ENCODE measurements around the gene ADAP1. TPM values are rescaled to one million over a fixed set of nuclear protein-coding genes. Genes with fewer than 3 reads are reported as not detected.

The ADAP1 gene
- polyA plus RNA-seq, 1 donor (not counting 4 experiments of a cell fraction or from before 2014, with no cell fraction given): 4.3 TPM

DNA sequence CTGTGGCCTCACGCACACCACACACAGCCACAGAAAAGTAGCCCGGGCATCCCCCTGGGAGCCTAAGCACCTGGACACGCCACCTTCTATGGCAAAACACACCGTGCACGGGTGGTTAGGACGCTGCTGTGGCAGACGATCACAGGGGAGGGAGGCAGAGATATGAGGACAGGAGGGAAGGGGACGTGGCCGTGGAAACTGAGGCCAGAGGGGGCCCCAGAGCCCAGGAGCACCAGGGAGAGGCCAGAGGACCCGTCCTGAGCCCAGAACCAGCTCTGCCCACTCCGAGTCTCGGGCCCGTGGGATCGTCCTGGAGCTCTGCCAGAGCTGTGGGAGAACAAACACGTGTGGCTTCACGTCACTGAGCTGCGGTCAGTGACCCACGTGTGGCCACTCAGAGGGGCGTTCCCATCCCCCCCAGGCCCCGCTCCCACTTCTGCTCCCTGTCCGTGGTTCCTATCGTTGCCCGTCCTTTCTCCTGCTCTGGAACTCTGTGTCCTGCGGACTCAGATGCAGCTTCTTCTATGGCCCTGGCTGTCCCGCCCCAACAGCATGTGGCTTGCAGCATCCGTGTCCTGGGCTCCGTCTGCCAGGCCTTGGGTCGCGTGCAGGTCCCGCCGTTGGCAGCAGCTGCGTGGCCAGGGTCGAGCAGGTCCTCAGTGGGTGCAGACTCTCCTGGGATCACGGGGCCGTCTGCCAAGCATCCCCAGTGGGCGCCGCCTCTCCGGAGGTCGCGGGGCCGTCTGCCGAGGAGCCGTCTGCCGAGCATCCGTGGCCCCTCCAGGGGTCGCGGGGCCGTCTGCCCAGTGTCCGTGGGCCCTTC, 47.1 kb downstream of the ADAP1 start:
- no peak overlapping the region for H2AFZ ChIP-seq (ENCODE audit: control insufficient read depth, low read length)

DNA sequence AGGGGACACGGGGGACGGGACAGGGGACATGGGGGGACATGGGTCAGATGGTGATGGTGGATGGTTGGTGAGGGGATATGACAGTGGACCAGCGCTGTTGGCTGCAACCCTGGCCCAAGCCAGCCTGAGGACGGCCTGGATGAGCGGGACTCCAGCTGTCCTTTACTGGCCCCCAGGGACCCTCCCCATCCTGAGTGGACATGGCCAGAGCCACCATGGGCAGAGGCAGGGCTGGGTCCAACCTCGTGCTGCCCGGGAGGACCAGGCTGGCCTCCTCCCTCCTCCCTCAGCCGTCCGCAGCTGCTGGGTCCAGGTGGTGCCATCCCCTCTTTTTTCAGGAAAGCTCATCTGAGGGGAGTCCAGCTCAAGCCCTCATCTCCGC, 47.7 kb downstream of the ADAP1 start:
- Histone ChIP-seq H3K4me2 (ENCODE audit: control insufficient read depth, extremely low read depth, insufficient read depth, low read depth, low read length) (no peak overlapping the region), H3K9me1 (ENCODE audit: control insufficient read depth, extremely low read depth, insufficient read depth, low read length) (no peaks in the 10 kb centered on the region), H3K9ac (ENCODE audit: control insufficient read depth, extremely low read depth, insufficient read depth, low read length) (no peak overlapping the region), H4K20me1 (ENCODE audit: control insufficient read depth, extremely low read depth, insufficient read depth, low read length) (no peaks in the 10 kb centered on the region), H3K4me3 (ENCODE audit: control insufficient read depth in 2 of 3, extremely low read depth in 1 of 3, insufficient read depth in 2 of 3, low read depth in 1 of 3, low read length in 3 of 3) (no peak overlapping the region), H3K27me3 (ENCODE audit: control insufficient read depth, extremely low read depth, insufficient read depth, low read length) (peaks cover 20% of the 10 kb centered on the region), H2AFZ (ENCODE audit: control insufficient read depth, low read length) (no peak overlapping the region), H3K4me1 (ENCODE audit: control insufficient read depth, extremely low read depth, insufficient read depth, low read length) (no peaks in the 10 kb centered on the region), H3K79me2 (ENCODE audit: control insufficient read depth, insufficient read depth, low read length) (no peaks in the 10 kb centered on the region), H3K27ac (ENCODE audit: control insufficient read depth, insufficient read depth, low read length) (no peak overlapping the region), H3K9me3 (ENCODE audit: control insufficient read depth, low read depth, low read length) (no peaks in the 10 kb centered on the region), H3K36me3 (ENCODE audit: control insufficient read depth in 2 of 2, extremely low read depth in 1 of 2, insufficient read depth in 2 of 2, low read length in 2 of 2) (no peaks in the 10 kb centered on the region)
- DNase-seq (ENCODE audit: low read depth, low spot score) (no peak), FAIRE-seq (no peak)
- TF ChIP-seq EZH2 (IDR thresholded peaks at IDR 0.05; ENCODE audit: low read length): no peak
- TF ChIP-seq, protein P1, sequence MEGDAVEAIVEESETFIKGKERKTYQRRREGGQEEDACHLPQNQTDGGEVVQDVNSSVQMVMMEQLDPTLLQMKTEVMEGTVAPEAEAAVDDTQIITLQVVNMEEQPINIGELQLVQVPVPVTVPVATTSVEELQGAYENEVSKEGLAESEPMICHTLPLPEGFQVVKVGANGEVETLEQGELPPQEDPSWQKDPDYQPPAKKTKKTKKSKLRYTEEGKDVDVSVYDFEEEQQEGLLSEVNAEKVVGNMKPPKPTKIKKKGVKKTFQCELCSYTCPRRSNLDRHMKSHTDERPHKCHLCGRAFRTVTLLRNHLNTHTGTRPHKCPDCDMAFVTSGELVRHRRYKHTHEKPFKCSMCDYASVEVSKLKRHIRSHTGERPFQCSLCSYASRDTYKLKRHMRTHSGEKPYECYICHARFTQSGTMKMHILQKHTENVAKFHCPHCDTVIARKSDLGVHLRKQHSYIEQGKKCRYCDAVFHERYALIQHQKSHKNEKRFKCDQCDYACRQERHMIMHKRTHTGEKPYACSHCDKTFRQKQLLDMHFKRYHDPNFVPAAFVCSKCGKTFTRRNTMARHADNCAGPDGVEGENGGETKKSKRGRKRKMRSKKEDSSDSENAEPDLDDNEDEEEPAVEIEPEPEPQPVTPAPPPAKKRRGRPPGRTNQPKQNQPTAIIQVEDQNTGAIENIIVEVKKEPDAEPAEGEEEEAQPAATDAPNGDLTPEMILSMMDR (optimal IDR thresholded peaks at IDR 0.05 in 1 of 3, IDR thresholded peaks at IDR 0.05 in 1 of 3, conservative IDR thresholded peaks at IDR 0.05 in 1 of 3; ENCODE audit: extremely low read depth in 1 of 3, insufficient read depth in 2 of 3, low read length in 3 of 3): no peak
- dilution Hi-C loops (cut with MboI; ENCODE audit: extremely low pct_ligation_motif_present, low sequenced_read_pairs): no loop called here

More for the DNA sequence above, 47.1 kb downstream of the ADAP1 start:
- dilution Hi-C loops (cut with MboI; ENCODE audit: extremely low pct_ligation_motif_present, low sequenced_read_pairs): no loop called here
- DNase-seq (ENCODE audit: low read depth, low spot score) (no peak), FAIRE-seq (no peak)
- no peaks in the 10 kb centered on the region for H3K9me1 ChIP-seq (ENCODE audit: control insufficient read depth, extremely low read depth, insufficient read depth, low read length)
- H3K9ac ChIP-seq (ENCODE audit: control insufficient read depth, extremely low read depth, insufficient read depth, low read length): no peak overlapping the region
- H3K4me2 ChIP-seq (ENCODE audit: control insufficient read depth, extremely low read depth, insufficient read depth, low read depth, low read length): no peak overlapping the region
- H3K4me1 ChIP-seq (ENCODE audit: control insufficient read depth, extremely low read depth, insufficient read depth, low read length): no peaks in the 10 kb centered on the region
- H3K27me3 ChIP-seq (ENCODE audit: control insufficient read depth, extremely low read depth, insufficient read depth, low read length): peaks cover 20% of the 10 kb centered on the region
- no peaks in the 10 kb centered on the region for H3K79me2 ChIP-seq (ENCODE audit: control insufficient read depth, insufficient read depth, low read length)
- TF ChIP-seq, protein P1 (optimal IDR thresholded peaks at IDR 0.05 in 1 of 3, IDR thresholded peaks at IDR 0.05 in 1 of 3, conservative IDR thresholded peaks at IDR 0.05 in 1 of 3; ENCODE audit: extremely low read depth in 1 of 3, insufficient read depth in 2 of 3, low read length in 3 of 3): no peak
- TF ChIP-seq EZH2 (IDR thresholded peaks at IDR 0.05; ENCODE audit: low read length): no peak
- no peaks in the 10 kb centered on the region for H4K20me1 ChIP-seq (ENCODE audit: control insufficient read depth, extremely low read depth, insufficient read depth, low read length)
- H3K9me3 ChIP-seq (ENCODE audit: control insufficient read depth, low read depth, low read length): no peaks in the 10 kb centered on the region
- H3K27ac ChIP-seq (ENCODE audit: control insufficient read depth, insufficient read depth, low read length): no peak overlapping the region
- no peak overlapping the region for H3K4me3 ChIP-seq (ENCODE audit: control insufficient read depth in 2 of 3, extremely low read depth in 1 of 3, insufficient read depth in 2 of 3, low read depth in 1 of 3, low read length in 3 of 3)
- no peaks in the 10 kb centered on the region for H3K36me3 ChIP-seq (ENCODE audit: control insufficient read depth in 2 of 2, extremely low read depth in 1 of 2, insufficient read depth in 2 of 2, low read length in 2 of 2)

Data from keratinocyte (primary cell).